ENCODE data around the gene FBN1. TPM values are rescaled to one million over a fixed set of nuclear protein-coding genes. Genes with fewer than 3 reads are reported as not detected.

FBN1 gene
- total RNA-seq, 1 experiment from 2014 or later, result 0.43 TPM

- ChIA-PET CTCF (no interaction called here), POLR2A (no interaction called here)
- no peak for DNase-seq
- no peak overlapping the region for H3K27ac Mint-ChIP-seq (ENCODE audit: unreplicated experiment)
- Histone ChIP-seq H3K9me3 (no peaks in the 10 kb centered on the region), H3K4me1 (no peaks in the 10 kb centered on the region), H3K4me3 (ENCODE audit: low read depth, low read length) (no peak overlapping the region), H3K27me3 (replicated peaks; ENCODE audit: control insufficient read depth, insufficient read depth, low read length) (no peaks in the 10 kb centered on the region), H3K36me3 (ENCODE audit: control insufficient read depth, insufficient read depth, low read length) (no peaks in the 10 kb centered on the region)
- H3K9me3 Mint-ChIP-seq (ENCODE audit: unreplicated experiment), result no peaks in the 10 kb centered on the region
- H3K4me3 Mint-ChIP-seq (ENCODE audit: unreplicated experiment), result no peak overlapping the region
- BruUV-seq (replicated peaks), result no TSS peak
- no peaks in the 10 kb centered on the region for H3K36me3 Mint-ChIP-seq (ENCODE audit: insufficient read depth, unreplicated experiment)
- no peaks in the 10 kb centered on the region for H3K4me1 Mint-ChIP-seq (ENCODE audit: low read depth, unreplicated experiment)
- intact Hi-C loops (cut with micrococcal nuclease; ENCODE audit: unreplicated experiment), result no loop called here
- peaks cover 8% of the 10 kb centered on the region for H3K27me3 Mint-ChIP-seq (ENCODE audit: insufficient read depth, unreplicated experiment)
- TF ChIP-seq CTCF (IDR thresholded peaks at IDR 0.05; ENCODE audit: insufficient read depth in 1 of 2, low read depth in 1 of 2, low read length in 1 of 2, severe bottlenecking in 1 of 2, unreplicated experiment in 1 of 2), result no peak
Measured at GRCh38 chr15:48638963-48639362, 6.5 kb downstream of the FBN1 start.

- ChIA-PET POLR2A (no interaction called here), CTCF (no interaction called here)
- H3K9me3 ChIP-seq, result no peaks in the 10 kb centered on the region
- BruUV-seq (replicated peaks), result no TSS peak
- no peaks in the 10 kb centered on the region for H3K36me3 ChIP-seq (ENCODE audit: control insufficient read depth, insufficient read depth, low read length)
- peaks cover 8% of the 10 kb centered on the region for H3K27me3 Mint-ChIP-seq (ENCODE audit: insufficient read depth, unreplicated experiment)
- no peaks in the 10 kb centered on the region for H3K9me3 Mint-ChIP-seq (ENCODE audit: unreplicated experiment)
- no peaks in the 10 kb centered on the region for H3K36me3 Mint-ChIP-seq (ENCODE audit: insufficient read depth, unreplicated experiment)
- H3K4me3 Mint-ChIP-seq (ENCODE audit: unreplicated experiment), result no peak overlapping the region
- H3K4me1 Mint-ChIP-seq (ENCODE audit: low read depth, unreplicated experiment), result no peaks in the 10 kb centered on the region
- no peaks in the 10 kb centered on the region for H3K27me3 ChIP-seq (replicated peaks; ENCODE audit: control insufficient read depth, insufficient read depth, low read length)
- no peak overlapping the region for H3K27ac Mint-ChIP-seq (ENCODE audit: unreplicated experiment)
- no peak for TF ChIP-seq CTCF (IDR thresholded peaks at IDR 0.05; ENCODE audit: insufficient read depth in 1 of 2, low read depth in 1 of 2, low read length in 1 of 2, severe bottlenecking in 1 of 2, unreplicated experiment in 1 of 2)
- H3K4me3 ChIP-seq (ENCODE audit: low read depth, low read length), result no peak overlapping the region
- no peak for DNase-seq
- intact Hi-C loops (cut with micrococcal nuclease; ENCODE audit: unreplicated experiment), result no loop called here
- H3K4me1 ChIP-seq, result no peaks in the 10 kb centered on the region
Measured at GRCh38 chr15:48637639-48638038, 7.9 kb downstream of the FBN1 start.

- H3K27ac Mint-ChIP-seq (ENCODE audit: unreplicated experiment), result no peak overlapping the region
- H3K4me1 Mint-ChIP-seq (ENCODE audit: low read depth, unreplicated experiment), result no peaks in the 10 kb centered on the region
- no peak for TF ChIP-seq CTCF (IDR thresholded peaks at IDR 0.05; ENCODE audit: insufficient read depth in 1 of 2, low read depth in 1 of 2, low read length in 1 of 2, severe bottlenecking in 1 of 2, unreplicated experiment in 1 of 2)
- CTCF ChIA-PET, result no interaction called here
- POLR2A ChIA-PET, result no interaction called here
- intact Hi-C loops (cut with micrococcal nuclease; ENCODE audit: unreplicated experiment), result no loop called here
- no peaks in the 10 kb centered on the region for H3K36me3 ChIP-seq (ENCODE audit: control insufficient read depth, insufficient read depth, low read length)
- H3K4me1 ChIP-seq, result no peaks in the 10 kb centered on the region
- BruUV-seq (replicated peaks), result no TSS peak
- no peak for DNase-seq
- H3K27me3 Mint-ChIP-seq (ENCODE audit: insufficient read depth, unreplicated experiment), result peaks cover 8% of the 10 kb centered on the region
- no peaks in the 10 kb centered on the region for H3K27me3 ChIP-seq (replicated peaks; ENCODE audit: control insufficient read depth, insufficient read depth, low read length)
- H3K36me3 Mint-ChIP-seq (ENCODE audit: insufficient read depth, unreplicated experiment), result no peaks in the 10 kb centered on the region
- H3K4me3 ChIP-seq (ENCODE audit: low read depth, low read length), result no peak overlapping the region
- no peak overlapping the region for H3K4me3 Mint-ChIP-seq (ENCODE audit: unreplicated experiment)
- H3K9me3 ChIP-seq, result no peaks in the 10 kb centered on the region
- H3K9me3 Mint-ChIP-seq (ENCODE audit: unreplicated experiment), result no peaks in the 10 kb centered on the region
Measured at GRCh38 chr15:48636511-48636910, 9.0 kb downstream of the FBN1 start.
